A549 (cell line): ENCODE results near the gene CHRND. TPM values are rescaled to one million over a fixed set of nuclear protein-coding genes. Genes with fewer than 3 reads are reported as not detected.
A peak's percentile ranks its signal among the peaks of the same experiment; 100 is the strongest.

Experiments
- ATAC-seq, 2 experiments: fragments of 200-7000 bp in 1 of 2; fragments of >200 bp in 1 of 2; cut with Nextera tagmentation in 1 of 2; cut with Tn5 transposase in 1 of 2; 3 replicates each; pipeline versions ENCODE4 v1.8.0 to v1.9.1; 2018 to 2020; ENCODE audit warnings: mild to moderate bottlenecking in 1 of 2, moderate library complexity in 1 of 2
- CTCF ChIA-PET: fragments of 300-600 bp; sonication (Branson Sonifier 250); formaldehyde crosslinking; extraction: SDS; loops from one replicate; lab custom pipeline; 2021; ENCODE audit warnings: antibody characterized with exemption, inconsistent platforms; lab: Yijun Ruan, JAX
- POLR2A ChIA-PET: fragments of 350-600 bp; formaldehyde crosslinking; extraction: SDS; loops from one replicate; lab custom pipeline; 2021; ENCODE audit warnings: antibody characterized with exemption, inconsistent platforms; lab: Yijun Ruan, JAX
- DNase-seq, 2 experiments: peaks; one replicate each; pipeline versions ENCODE4 v3.0.0 to v3.0.0-alpha.2; 2011 to 2016; ENCODE audit warnings: low read depth in 1 of 2, low spot score in 1 of 2
- FAIRE-seq: peaks from 2 replicates; lab custom pipeline; 2011; peaks lifted over from hg19 to GRCh38; lab: Jason Lieb, UNC
- H3K27ac ChIP-seq, 2 experiments: fragments of >200 bp; sonication (Bioruptor Twin); formaldehyde crosslinking; 3 replicates each; pipeline ENCODE4 v1.5.1; 2016 to 2017
- H3K4me1 ChIP-seq: fragments of >200 bp; sonication (Bioruptor Twin); formaldehyde crosslinking; 3 replicates; pipeline ENCODE4 v1.6.1; 2016
- H3K4me2 ChIP-seq: fragments of >200 bp; sonication (Bioruptor Twin); formaldehyde crosslinking; 3 replicates; pipeline ENCODE4 v1.6.1; 2016
- H3K4me3 ChIP-seq: fragments of >200 bp; sonication (Bioruptor Twin); formaldehyde crosslinking; 3 replicates; pipeline ENCODE4 v1.5.1; 2016
- H3K9me3 ChIP-seq: fragments of >200 bp; sonication (Bioruptor Twin); formaldehyde crosslinking; 3 replicates; pipeline ENCODE4 v1.6.1; 2016
- BCL3 ChIP-seq: fragments of >200 bp; sonication (Bioruptor Twin); formaldehyde crosslinking; IDR thresholded peaks from 3 replicates; pipeline ENCODE4 v1.6.1; 2016
- CBX2 ChIP-seq: fragments of 200-600 bp; sonication (generic); IDR thresholded peaks from 2 replicates; pipeline ENCODE4 v1.6.1; 2016; ENCODE audit warnings: low read depth, mild to moderate bottlenecking, borderline replicate concordance
- CHD2 ChIP-seq: fragments of 150-350 bp; IDR thresholded peaks from 2 replicates; pipeline ENCODE4 v1.6.1; 2014; ENCODE audit warnings: low read length; ENCODE audit not compliant: partially characterized antibody
- CTCF ChIP-seq: fragments of >200 bp; sonication (Bioruptor Twin); formaldehyde crosslinking; IDR thresholded peaks from 3 replicates; pipeline ENCODE4 v1.5.1; 2016
- E2F6 ChIP-seq: IDR thresholded peaks from 2 replicates; pipeline ENCODE4 v1.6.1; 2012; ENCODE audit warnings: low read depth, borderline replicate concordance
- ESRRA ChIP-seq: fragments of 150-350 bp; IDR thresholded peaks from 2 replicates; pipeline ENCODE4 v1.6.1; 2014; ENCODE audit warnings: mild to moderate bottlenecking, low read length, borderline replicate concordance
- GATA3 ChIP-seq: IDR thresholded peaks from 2 replicates; pipeline ENCODE4 v1.6.1; 2012; ENCODE audit warnings: borderline replicate concordance
- HES2 ChIP-seq: fragments of >200 bp; sonication (Bioruptor Twin); formaldehyde crosslinking; IDR thresholded peaks from 2 replicates; pipeline ENCODE4 v1.6.1; 2016
- HEYL ChIP-seq: fragments of 250-450 bp; sonication (Bioruptor Pico); IDR thresholded peaks from 2 replicates; pipeline ENCODE4 v1.8.0; 2021; ENCODE audit warnings: mild to moderate bottlenecking, moderate library complexity
- HMGXB4 ChIP-seq: fragments of 250-450 bp; sonication (Bioruptor Pico); IDR thresholded peaks from 2 replicates; pipeline ENCODE4 v1.5.0; 2021; ENCODE audit warnings: mild to moderate bottlenecking, moderate library complexity, borderline replicate concordance
- JUN ChIP-seq, 2 experiments: fragments of >200 bp; sonication (Bioruptor Twin); formaldehyde crosslinking; IDR thresholded peaks; 2 replicates in 1 of 2; 3 replicates in 1 of 2; pipeline ENCODE4 v1.6.1; 2016 to 2017
- JUNB ChIP-seq: fragments of >200 bp; sonication (Bioruptor Twin); formaldehyde crosslinking; IDR thresholded peaks from 2 replicates; pipeline ENCODE4 v1.6.1; 2016
- POLR2A ChIP-seq: IDR thresholded peaks from 2 replicates; pipeline ENCODE4 v1.6.1; 2012; ENCODE audit warnings: mild to moderate bottlenecking, low read length
- POLR2AphosphoS2 ChIP-seq: conservative IDR thresholded peaks from 2 replicates; pipeline ENCODE4 v1.6.1; 2012; ENCODE audit warnings: low read length, improper control_type of control experiment, inconsistent platforms
- RAD21 ChIP-seq, 2 experiments: fragments of >200 bp in 1 of 2; sonication (Bioruptor Twin) in 1 of 2; formaldehyde crosslinking in 1 of 2; IDR thresholded peaks in 1 of 2; conservative IDR thresholded peaks in 1 of 2; 2 replicates in 1 of 2; 3 replicates in 1 of 2; pipeline ENCODE4 v1.6.1; 2012 to 2018; ENCODE audit warnings: inconsistent platforms in 1 of 2
- RARB ChIP-seq: fragments of 250-450 bp; sonication (Bioruptor Pico); IDR thresholded peaks from 2 replicates; pipeline ENCODE4 v1.8.0; 2021; ENCODE audit warnings: mild to moderate bottlenecking, moderate library complexity
- REST ChIP-seq: fragments of 200-600 bp; sonication (generic); IDR thresholded peaks from 2 replicates; pipeline ENCODE4 v1.6.1; 2016; ENCODE audit warnings: antibody characterized with exemption, mild to moderate bottlenecking, moderate library complexity
- RNF2 ChIP-seq: fragments of 200-600 bp; sonication (generic); IDR thresholded peaks from 2 replicates; pipeline ENCODE4 v1.6.1; 2016; ENCODE audit warnings: low read depth, mild to moderate bottlenecking, antibody characterized with exemption, moderate library complexity, borderline replicate concordance
- SMC3 ChIP-seq: fragments of >200 bp; sonication (Bioruptor Twin); formaldehyde crosslinking; IDR thresholded peaks from 3 replicates; pipeline ENCODE4 v1.6.1; 2018; ENCODE audit warnings: inconsistent platforms
- SREBF2 ChIP-seq: fragments of 450-650 bp; IDR thresholded peaks from 2 replicates; pipeline ENCODE4 v1.6.1; 2014; ENCODE audit warnings: mild to moderate bottlenecking, moderate library complexity
- WGBS: methylation state at CpG from one replicate; pipeline ENCODE4 v1.1.6; 2017; ENCODE audit errors: missing lambda C conversion rate; 5-methylcytosine and 5-hydroxymethylcytosine counted together
- polyA plus RNA-seq, 4 experiments: library from polyadenylated mRNA; depleted of rRNA in 3 of 4; stranded (reverse); fragments of >200 nt; fragmentation: RNase III in 1 of 4; extraction: RNeasy Plus Mini Kit Qiagen cat#74134 plus additional on column Dnase treatment in 1 of 4; gene quantifications; 2 replicates in 3 of 4; 3 replicates in 1 of 4; pipeline ENCODE4 v1.2.3, GENCODE V29; 2011 to 2017

Gene CHRND
- polyA plus RNA-seq, 2 of the 4 experiments (the other 2 are of a cell fraction): not detected

- FAIRE-seq (no peak), ATAC-seq (peak in 1 of 2 experiments; percentile 26; a peak in 2 of 6 replicates)
- POLR2A ChIA-PET: no interaction called here
Observed at GRCh38 chr2:232484628-232485347, 41.2 kb upstream of the CHRND start.

GRCh38 chr2:232485348-232485756 is 40.6 kb upstream of the CHRND start:
- TF ChIP-seq CBX2 (no peak), E2F6 (no peak), JUN (IDR thresholded peaks at IDR 0.05) (no peak), REST (no peak), HEYL (CRISPR knock-in tag) (no peak), ESRRA (no peak)

More at GRCh38 chr2:232484628-232485347, 41.2 kb upstream of the CHRND start:
- no peaks in the 10 kb centered on the region for H3K9me3 ChIP-seq
- WGBS: 35% methylated on average over 12 of the region's 12 CpGs
- H3K4me3 ChIP-seq: no peak overlapping the region
- DNase-seq: no peak
- CTCF ChIA-PET: no interaction called here
- TF ChIP-seq SREBF2 (no peak), RARB (CRISPR knock-in tag) (no peak), JUNB (no peak), SMC3 (no peak), GATA3 (no peak)
- peaks cover 6% of the 10 kb centered on the region; the same call in 1 of the 3 replicates for H3K4me1 ChIP-seq
- H3K4me2 ChIP-seq: no peak overlapping the region
- H3K27ac ChIP-seq: no peak overlapping the region

GRCh38 chr2:232485757-232486557 is 40.0 kb upstream of the CHRND start:
- H3K9me3 ChIP-seq: no peaks in the 10 kb centered on the region
- FAIRE-seq: no peak
- 56% methylated on average over 41 of the region's 111 CpGs for WGBS
- TF ChIP-seq POLR2A (no peak), RAD21 (conservative IDR thresholded peaks at IDR 0.05 in 1 of 2, IDR thresholded peaks at IDR 0.05 in 1 of 2) (no peak), CHD2 (no peak), CTCF (no peak), E2F6 (no peak), BCL3 (no peak), RNF2 (no peak), HMGXB4 (CRISPR knock-in tag) (no peak), POLR2AphosphoS2 (no peak), HES2 (no peak)
- TF ChIP-seq, all 56 proteins: peak for 0
- no peak for DNase-seq
- Histone ChIP-seq H3K27ac (no peak overlapping the region), H3K4me2 (no peak overlapping the region; the same call in 2 of the 3 replicates), H3K4me3 (no peak overlapping the region), H3K4me1 (peaks cover 6% of the 10 kb centered on the region; the same call in 1 of the 3 replicates)
- ChIA-PET CTCF (no interaction called here), POLR2A (no interaction called here)
- no peak for ATAC-seq

More at GRCh38 chr2:232485348-232485756, 40.6 kb upstream of the CHRND start:
- ChIA-PET CTCF (no interaction called here), POLR2A (no interaction called here)
- H3K27ac ChIP-seq: no peak overlapping the region
- H3K4me1 ChIP-seq: peaks cover 6% of the 10 kb centered on the region; the same call in 1 of the 3 replicates
- no peaks in the 10 kb centered on the region for H3K9me3 ChIP-seq
- no peak overlapping the region for H3K4me3 ChIP-seq
- DNase-seq (no peak), ATAC-seq (peak in 1 of 2 experiments; percentile 7; a peak in 2 of 6 replicates), FAIRE-seq (no peak)
- 65% methylated on average over 18 of the region's 22 CpGs for WGBS
- H3K4me2 ChIP-seq: no peak overlapping the region
